K562 (cell line): ENCODE data around the gene DCLK1. TPM values are rescaled to one million over a fixed set of nuclear protein-coding genes. Genes with fewer than 3 reads are reported as not detected.

Experiments used
- ATAC-seq: fragments of 200-7000 bp; cut with Tn5 transposase; 3 replicates; pipeline ENCODE4 v1.9.1; 2020; ENCODE audit warnings: moderate library complexity
- BruUV-seq: library from RNA; stranded (reverse); fragments of 400-500 nt; replicated peaks from 2 replicates; lab custom pipeline; 2021; lab: Mats Ljungman, UMichigan
- CTCF ChIA-PET: fragments of 300-600 bp; formaldehyde crosslinking; extraction: SDS; loops from one replicate; lab custom pipeline; 2021; ENCODE audit warnings: low intra/inter-chr PET ratio; lab: Yijun Ruan, JAX
- POLR2A ChIA-PET: fragments of 300-600, 350-650 bp; sonication (Branson Sonifier 250); formaldehyde crosslinking; extraction: SDS; loops from one replicate; lab custom pipeline; 2021; ENCODE audit warnings: antibody characterized with exemption, inconsistent platforms; lab: Yijun Ruan, JAX
- DNase-seq, 4 experiments: peaks; one replicate each; pipeline versions ENCODE4 v3.0.0 to v3.0.0-alpha.2; 2011 to 2018; ENCODE audit warnings: low spot score in 3 of 4, mixed read lengths in 3 of 4; ENCODE audit errors: extremely low read depth in 1 of 4
- FAIRE-seq: peaks from 2 replicates; lab custom pipeline; 2011; peaks lifted over from hg19 to GRCh38; lab: Jason Lieb, UNC
- H2AFZ ChIP-seq: 2 replicates; pipeline ENCODE4 v1.6.0; 2011; ENCODE audit warnings: low read depth, low read length, control low read depth, inconsistent platforms
- H3K27ac ChIP-seq: fragments of 200-600 bp; 3 replicates; pipeline ENCODE4 v1.8.0; 2011; ENCODE audit warnings: low read depth, mild to moderate bottlenecking, control low read depth, inconsistent platforms, low read length, moderate library complexity, mixed read lengths; ENCODE audit errors: extremely low read depth
- H3K27me3 ChIP-seq, 2 experiments: fragments of 300-600 bp in 1 of 2; 2 replicates in 1 of 2; 3 replicates in 1 of 2; pipeline versions ENCODE4 v1.6.0 to v1.8.0; 2011; ENCODE audit warnings: inconsistent platforms in 2 of 2, low read length in 2 of 2, mild to moderate bottlenecking in 1 of 2, mixed read lengths in 1 of 2, moderate library complexity in 1 of 2; ENCODE audit not compliant: control insufficient read depth in 2 of 2, insufficient read depth in 2 of 2
- H3K36me3 ChIP-seq: fragments of 300-600 bp; 3 replicates; pipeline ENCODE4 v1.8.0; 2011; ENCODE audit warnings: mild to moderate bottlenecking, low read length, inconsistent platforms; ENCODE audit not compliant: control insufficient read depth, insufficient read depth
- H3K4me1 ChIP-seq, 2 experiments: fragments of 200-600 bp in 1 of 2; replicated peaks in 1 of 2; 2 replicates in 1 of 2; 3 replicates in 1 of 2; pipeline versions ENCODE4 v1.5.1 to v1.8.0; 2011; ENCODE audit warnings: inconsistent platforms in 2 of 2, low read length in 2 of 2, mild to moderate bottlenecking in 1 of 2, mixed read lengths in 1 of 2, moderate library complexity in 1 of 2; ENCODE audit not compliant: control insufficient read depth in 2 of 2, insufficient read depth in 2 of 2
- H3K4me2 ChIP-seq: 2 replicates; pipeline ENCODE4 v1.6.1; 2011; ENCODE audit warnings: low read length, control low read depth, inconsistent platforms, mixed read lengths; ENCODE audit not compliant: insufficient read depth
- H3K4me3 ChIP-seq: fragments of 200-600 bp; sonication (generic), shearing (Covaris generic); 2 replicates; pipeline ENCODE4 v1.5.1; 2016; ENCODE audit warnings: control low read depth, inconsistent platforms
- H3K79me2 ChIP-seq: fragments of 200-600 bp; 3 replicates; pipeline ENCODE4 v1.8.0; 2011; ENCODE audit warnings: low read length, inconsistent platforms; ENCODE audit not compliant: control insufficient read depth, insufficient read depth
- H3K9ac ChIP-seq, 2 experiments: 2 replicates each; pipeline versions ENCODE4 v1.6.0 to v1.6.1; 2011; ENCODE audit warnings: low read depth in 2 of 2, low read length in 2 of 2, control low read depth in 1 of 2, inconsistent platforms in 1 of 2, mild to moderate bottlenecking in 1 of 2, mixed read lengths in 1 of 2; ENCODE audit not compliant: insufficient read depth in 1 of 2
- H3K9me1 ChIP-seq: one replicate; pipeline ENCODE4 v1.6.0; 2011; ENCODE audit warnings: inconsistent platforms, mild to moderate bottlenecking, low read length, moderate library complexity; ENCODE audit not compliant: control insufficient read depth, insufficient read depth
- H3K9me3 ChIP-seq: replicated peaks from 2 replicates; pipeline ENCODE4 v1.5.1; 2011; ENCODE audit warnings: low read depth, low read length, inconsistent platforms; ENCODE audit not compliant: control insufficient read depth, insufficient read depth
- H4K20me1 ChIP-seq: replicated peaks from 2 replicates; pipeline ENCODE4 v1.6.1; 2011; ENCODE audit warnings: low read length, inconsistent platforms, mixed read lengths; ENCODE audit not compliant: control insufficient read depth, insufficient read depth
- E4F1 ChIP-seq: fragments of 250-450 bp; sonication (Bioruptor Pico); IDR thresholded peaks from 2 replicates; pipeline ENCODE4 v1.5.0; 2021; ENCODE audit warnings: mild to moderate bottlenecking, borderline replicate concordance
- EHMT2 ChIP-seq: fragments of 450-650 bp; IDR thresholded peaks from 2 replicates; pipeline ENCODE4 v1.6.1; 2018; ENCODE audit warnings: antibody characterized with exemption
- HMGN3 ChIP-seq: IDR thresholded peaks from 2 replicates; pipeline ENCODE4 v1.6.1; 2011; ENCODE audit warnings: borderline replicate concordance, low read depth, mild to moderate bottlenecking, mixed read lengths, low read length; ENCODE audit not compliant: insufficient read length; ENCODE audit errors: extremely low read depth
- KLF13 ChIP-seq: fragments of 450-650 bp; IDR thresholded peaks from 2 replicates; pipeline ENCODE4 v1.6.1; 2016; ENCODE audit warnings: missing genetic modification characterization, low read depth, mild to moderate bottlenecking, missing compliant biosample characterization, moderate library complexity, borderline replicate concordance
- MCM5 ChIP-seq: fragments of 450-650 bp; IDR thresholded peaks from 2 replicates; pipeline ENCODE4 v1.6.1; 2016; ENCODE audit warnings: low read depth
- NR0B1 ChIP-seq: fragments of 450-650 bp; IDR thresholded peaks from one replicate; pipeline ENCODE4 v1.6.1; 2018; ENCODE audit warnings: mild to moderate bottlenecking, moderate library complexity; ENCODE audit not compliant: partially characterized antibody
- SMARCA5 ChIP-seq: fragments of 450-650 bp; IDR thresholded peaks from 2 replicates; pipeline ENCODE4 v1.6.1; 2016
- SMARCB1 ChIP-seq: IDR thresholded peaks from 2 replicates; pipeline ENCODE4 v1.6.1; 2011; ENCODE audit warnings: improper control_type of control experiment, low read depth; ENCODE audit not compliant: insufficient read length
- STAG1 ChIP-seq: sonication (generic); formaldehyde crosslinking; IDR thresholded peaks from 2 replicates; pipeline ENCODE4 v1.5.0; 2020; ENCODE audit warnings: missing genetic modification reagents, borderline replicate concordance
- ZFP1 ChIP-seq: fragments of 450-650 bp; formaldehyde crosslinking; IDR thresholded peaks from 2 replicates; pipeline ENCODE4 v1.4.0; 2020; ENCODE audit warnings: mild to moderate bottlenecking, mixed read lengths
- ZNF184 ChIP-seq: sonication (generic); formaldehyde crosslinking; IDR thresholded peaks from 2 replicates; pipeline ENCODE4 v1.5.0; 2020; ENCODE audit warnings: missing genetic modification reagents
- ZNF347 ChIP-seq: fragments of 450-650 bp; formaldehyde crosslinking; IDR thresholded peaks from 2 replicates; pipeline ENCODE4 v1.4.0; 2020; ENCODE audit warnings: low read depth, mild to moderate bottlenecking, moderate library complexity
- ZNF644 ChIP-seq: fragments of 200-800 bp; sonication (Bioruptor generic); IDR thresholded peaks from 2 replicates; pipeline ENCODE4 v1.6.1; 2016; ENCODE audit warnings: low read depth, missing genetic modification characterization, missing compliant biosample characterization
- ZNF695 ChIP-seq: fragments of 450-650 bp; formaldehyde crosslinking; IDR thresholded peaks from 2 replicates; pipeline ENCODE4 v1.4.0; 2020; ENCODE audit warnings: mild to moderate bottlenecking, moderate library complexity
- ZNF766 ChIP-seq: fragments of 200-800 bp; sonication (Bioruptor generic); conservative IDR thresholded peaks from 2 replicates; pipeline ENCODE4 v1.6.1; 2016; ENCODE audit warnings: missing genetic modification characterization, missing compliant biosample characterization
- WGBS: fragments of 100-300 bp; shearing (Covaris generic); methylation state at CpG from one replicate; pipeline ENCODE4 v1.1.6; 2016; ENCODE audit warnings: low coverage, mixed read lengths; ENCODE audit not compliant: insufficient coverage; ENCODE audit errors: missing lambda C conversion rate; 5-methylcytosine and 5-hydroxymethylcytosine counted together
- in situ Hi-C: fragments of 300-500 bp; cut with MboI; formaldehyde crosslinking; loops from 4 replicates; pipeline ENCODE4 v1.15.0; 2018; ENCODE audit warnings: inconsistent platforms, mixed read lengths
- intact Hi-C: fragments of 100-400 bp; cut with micrococcal nuclease; formaldehyde crosslinking; loops from 2 replicates; pipeline ENCODE4 v1.14.2; 2022
- polyA plus RNA-seq, 8 experiments: library from polyadenylated mRNA; depleted of rRNA in 4 of 8; stranded (reverse) in 5 of 8; unstranded in 3 of 8; fragments of >200 nt; fragmentation: Nextera tagmentation in 2 of 8; fragmentation: Illumina TruSeq in 1 of 8; extraction: Ambion mirVana in 2 of 8; extraction: Trizol in 1 of 8; gene quantifications; 2 replicates each; pipeline versions ENCODE4 v1.2.1 to v1.2.3, GENCODE V29; 2011 to 2014; ENCODE audit warnings: inconsistent platforms in 1 of 8, missing spikeins in 1 of 8
- total RNA-seq, 7 experiments: library from RNA; depleted of rRNA in 6 of 7; stranded (reverse); fragments of >200 nt in 6 of 7; fragmentation: Illumina TruSeq in 2 of 7; extraction: Trizol in 2 of 7; gene quantifications; 2 replicates each; pipeline versions ENCODE4 v1.2.1 to v1.2.3, GENCODE V29; 2011 to 2021; ENCODE audit warnings: low replicate concordance in 1 of 7
- TF ChIP-seq, protein P1 (sequence below), 3 experiments: fragments of 200-800 bp in 1 of 3; sonication (Bioruptor generic) in 1 of 3; sonication (generic) in 1 of 3; formaldehyde crosslinking in 1 of 3; IDR thresholded peaks; 2 replicates each; pipeline versions ENCODE4 v1.6.1 to v1.8.0; 2016 to 2022; ENCODE audit warnings: mild to moderate bottlenecking in 2 of 3, missing compliant biosample characterization in 2 of 3, missing genetic modification characterization in 2 of 3, missing genetic modification reagents in 1 of 3

The DCLK1 gene
- total and polyA plus RNA-seq, 9 of the 15 experiments (the other 6 are each of a cell fraction or from before 2014, with no cell fraction given), result 0.07 TPM; not detected in 8

DNA sequence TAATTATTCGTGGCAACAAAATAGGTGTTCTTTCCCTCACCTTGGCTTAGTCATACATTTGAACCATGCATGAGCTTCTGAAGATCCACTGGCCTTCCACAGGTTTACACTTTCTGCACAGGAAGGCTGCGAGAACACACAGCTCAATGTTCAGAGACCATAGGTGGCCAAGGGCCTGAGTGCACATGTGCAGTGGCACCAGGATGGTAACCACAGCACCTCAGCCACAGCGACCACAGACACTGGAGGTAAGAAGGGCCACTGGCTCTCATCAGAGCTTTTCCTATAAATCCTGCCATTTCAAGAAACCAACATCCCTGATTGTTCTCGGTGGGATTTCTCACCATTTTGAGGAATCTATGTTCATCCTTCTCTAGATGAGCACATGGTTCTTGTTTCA lies 1.6 kb downstream of the DCLK1 start (continued):
- TF ChIP-seq ZNF347 (CRISPR knock-in tag) (no peak), ZNF644 (no peak), ZNF184 (CRISPR knock-in tag) (no peak), KLF13 (tag) (no peak), SMARCB1 (no peak), STAG1 (CRISPR knock-in tag) (no peak)
- TF ChIP-seq, all 486 proteins: peak for 0

DNA sequence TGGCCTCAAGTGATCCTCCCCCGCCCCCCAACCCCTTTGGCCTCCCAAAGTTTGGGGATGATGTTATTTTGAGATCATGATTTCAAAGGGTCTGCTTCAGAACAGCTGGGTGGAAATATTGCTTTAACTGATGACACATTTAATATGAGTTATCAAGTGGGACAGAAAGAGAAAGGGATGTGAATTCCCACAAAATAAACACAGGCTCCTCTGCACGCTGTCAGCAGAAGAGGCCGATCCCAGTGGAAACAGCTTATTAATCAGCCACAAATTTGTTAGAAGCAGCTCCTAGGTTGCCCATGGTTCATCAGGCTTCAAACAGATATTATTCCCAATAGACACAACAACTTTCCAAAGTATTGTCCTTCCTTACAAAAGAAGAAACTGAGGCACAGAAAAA lies 4.7 kb downstream of the DCLK1 start:
- Histone ChIP-seq H3K79me2 (no peaks in the 10 kb centered on the region), H3K4me1 (no peaks in the 10 kb centered on the region), H3K27ac (no peak overlapping the region), H3K4me2 (no peak overlapping the region), H3K9ac (no peak overlapping the region), H3K9me3 (no peaks in the 10 kb centered on the region), H3K4me3 (no peak overlapping the region), H3K9me1 (no peaks in the 10 kb centered on the region), H4K20me1 (no peaks in the 10 kb centered on the region), H3K36me3 (no peaks in the 10 kb centered on the region), H2AFZ (no peak overlapping the region), H3K27me3 (peaks cover 4 to 22% of the 10 kb centered on the region in 2 experiments; a peak in 3 of 5 replicates)
- POLR2A ChIA-PET, result no interaction called here
- in situ Hi-C loops (no loop called here), intact Hi-C loops (no loop called here)
- DNase-seq, result no peak
- BruUV-seq, result no TSS peak
- CTCF ChIA-PET, result no interaction called here
- no peak for ATAC-seq
- FAIRE-seq, result no peak
- 0% methylated on average over 2 of the region's 3 CpGs for WGBS
- no peak for TF ChIP-seq ZFP1 (CRISPR knock-in tag)
- TF ChIP-seq SMARCA5, result no peak
- TF ChIP-seq ZNF766 (CRISPR knock-in tag), result no peak
- no peak for TF ChIP-seq ZNF695 (CRISPR knock-in tag)
- no peak for TF ChIP-seq EHMT2
- TF ChIP-seq E4F1 (CRISPR knock-in tag), result no peak
- TF ChIP-seq NR0B1, result no peak
- TF ChIP-seq HMGN3, result no peak
- no peak for TF ChIP-seq MCM5
- no peak for TF ChIP-seq SMARCB1
- TF ChIP-seq, protein P1, sequence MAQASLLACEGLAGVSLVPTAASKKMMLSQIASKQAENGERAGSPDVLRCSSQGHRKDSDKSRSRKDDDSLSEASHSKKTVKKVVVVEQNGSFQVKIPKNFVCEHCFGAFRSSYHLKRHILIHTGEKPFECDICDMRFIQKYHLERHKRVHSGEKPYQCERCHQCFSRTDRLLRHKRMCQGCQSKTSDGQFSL (CRISPR knock-in tag; IDR thresholded peaks at IDR 0.05), result no peak
- TF ChIP-seq, protein P1 (tag; IDR thresholded peaks at IDR 0.05), result no peak
